Body of pancreas (tissue), 4 donors: Measurements from ENCODE around the gene DGLUCY.

Source experiments
- POLR2A ChIP-seq, 3 donors: fragments of 450-650 bp; IDR thresholded peaks; one replicate each; pipeline ENCODE4 v1.6.1; 2016; ENCODE audit warnings: antibody characterized with exemption in 3 of 3, mild to moderate bottlenecking in 2 of 3
- TF ChIP-seq, protein P1 (sequence below), 7 experiments: fragments of 450-650 bp in 4 of 7; fragments of 200-600 bp in 3 of 7; sonication (generic) in 3 of 7; IDR thresholded peaks; one replicate each; pipeline ENCODE4 v1.5.1; 2016 to 2019; ENCODE audit warnings: antibody characterized with exemption in 7 of 7

DNA sequence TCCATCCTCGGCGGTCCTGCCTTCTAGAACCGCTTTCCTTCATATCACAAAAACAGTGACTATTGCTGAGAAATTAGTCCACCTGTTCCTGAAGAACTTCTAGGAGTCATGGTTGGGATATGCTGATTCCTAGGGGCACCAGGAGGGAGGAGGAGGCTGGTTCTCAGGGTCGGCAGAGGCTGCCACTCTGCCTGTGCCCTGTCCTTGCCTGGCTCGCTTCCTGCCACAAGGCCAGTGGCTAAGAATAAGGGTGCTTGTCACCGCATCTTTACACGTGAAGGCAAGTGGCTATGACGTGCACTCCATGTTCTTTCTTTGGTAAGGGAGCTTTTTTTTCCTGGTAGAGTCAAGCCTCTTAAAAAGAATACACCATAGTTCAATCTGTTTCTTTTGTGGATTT is 18.7 kb upstream of the DGLUCY start:
- TF ChIP-seq, protein P1, sequence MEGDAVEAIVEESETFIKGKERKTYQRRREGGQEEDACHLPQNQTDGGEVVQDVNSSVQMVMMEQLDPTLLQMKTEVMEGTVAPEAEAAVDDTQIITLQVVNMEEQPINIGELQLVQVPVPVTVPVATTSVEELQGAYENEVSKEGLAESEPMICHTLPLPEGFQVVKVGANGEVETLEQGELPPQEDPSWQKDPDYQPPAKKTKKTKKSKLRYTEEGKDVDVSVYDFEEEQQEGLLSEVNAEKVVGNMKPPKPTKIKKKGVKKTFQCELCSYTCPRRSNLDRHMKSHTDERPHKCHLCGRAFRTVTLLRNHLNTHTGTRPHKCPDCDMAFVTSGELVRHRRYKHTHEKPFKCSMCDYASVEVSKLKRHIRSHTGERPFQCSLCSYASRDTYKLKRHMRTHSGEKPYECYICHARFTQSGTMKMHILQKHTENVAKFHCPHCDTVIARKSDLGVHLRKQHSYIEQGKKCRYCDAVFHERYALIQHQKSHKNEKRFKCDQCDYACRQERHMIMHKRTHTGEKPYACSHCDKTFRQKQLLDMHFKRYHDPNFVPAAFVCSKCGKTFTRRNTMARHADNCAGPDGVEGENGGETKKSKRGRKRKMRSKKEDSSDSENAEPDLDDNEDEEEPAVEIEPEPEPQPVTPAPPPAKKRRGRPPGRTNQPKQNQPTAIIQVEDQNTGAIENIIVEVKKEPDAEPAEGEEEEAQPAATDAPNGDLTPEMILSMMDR (IDR thresholded peaks at IDR 0.05), result no peak
- no peak for TF ChIP-seq POLR2A (IDR thresholded peaks at IDR 0.05)
